Measurements from ENCODE around the gene KATNB1. TPM values are rescaled to one million over a fixed set of nuclear protein-coding genes. Genes with fewer than 3 reads are reported as not detected.

The KATNB1 gene
- total RNA-seq, 1 experiment from 2014 or later: 32.2 TPM

- no TSS peak for BruUV-seq (replicated peaks)
- H3K9me3 ChIP-seq (ENCODE audit: control insufficient read depth in 1 of 2, insufficient read depth in 1 of 2, low read depth in 1 of 2, low read length in 2 of 2): no peaks in the 10 kb centered on the region
- H3K36me3 ChIP-seq (ENCODE audit: control insufficient read depth in 1 of 2, insufficient read depth in 2 of 2, low read length in 2 of 2): peaks cover 0 to 2% of the 10 kb centered on the region in 2 experiments; a peak in 2 of 4 replicates
- CTCF ChIA-PET: interaction anchor here (1.2 to 1.8 kb wide), 2 partner anchors 60 to 64 kb away, joined by 3 to 4 read pairs; no protein-coding TSS in a partner anchor
- peaks cover 23% of the 10 kb centered on the region; the same call in 1 of the 2 replicates for H3K79me2 ChIP-seq (ENCODE audit: insufficient read depth, low read length)
- no peak overlapping the region for H3K4me3 ChIP-seq (replicated peaks in 1 of 2; ENCODE audit: low read depth in 1 of 2, low read length in 2 of 2)
- DNase-seq (ENCODE audit: low read depth, low spot score): no peak
- intact Hi-C loops (cut with micrococcal nuclease): no loop called here
- RAD21 ChIA-PET (ENCODE audit: low non-redundant PET in 1 of 2, low total read pairs in 2 of 2, uncharacterized antibody in 2 of 2, unreplicated experiment in 2 of 2): no interaction called here
- H3K4me1 ChIP-seq (ENCODE audit: control insufficient read depth in 1 of 2, insufficient read depth in 2 of 2, low read length in 2 of 2): peaks cover 71 to 78% of the 10 kb centered on the region in 2 experiments
- POLR2A ChIA-PET: no interaction called here
- H3K27me3 ChIP-seq (ENCODE audit: insufficient read depth, low read length): no peaks in the 10 kb centered on the region
- no peaks in the 10 kb centered on the region for H3K9me2 ChIP-seq (ENCODE audit: insufficient read depth)
- H4K20me1 ChIP-seq (ENCODE audit: insufficient read depth): no peaks in the 10 kb centered on the region
- no peak for ATAC-seq
- peak overlapping the region; percentile 8; the same call in 1 of the 2 replicates for H3K4me2 ChIP-seq (ENCODE audit: low read length)
- H3K27ac ChIP-seq (ENCODE audit: low read depth, low read length): no peak overlapping the region
- no peak overlapping the region for H2AFZ ChIP-seq (ENCODE audit: low read depth, low read length, poor library complexity, severe bottlenecking)
- TF ChIP-seq POLR2A (IDR thresholded peaks at IDR 0.05; ENCODE audit: borderline replicate concordance, extremely low read depth, insufficient read depth, insufficient read length) (no peak), FOSL1 (IDR thresholded peaks at IDR 0.05; ENCODE audit: low read depth) (no peak), CEBPB (IDR thresholded peaks at IDR 0.05; ENCODE audit: low read depth) (no peak), TCF7L2 (IDR thresholded peaks at IDR 0.05; ENCODE audit: borderline replicate concordance, extremely low read depth, insufficient read depth, insufficient read length) (no peak), ATF3 (IDR thresholded peaks at IDR 0.05) (no peak), SP1 (IDR thresholded peaks at IDR 0.05; ENCODE audit: low read depth) (no peak), MAX (IDR thresholded peaks at IDR 0.05) (no peak), CBX3 (IDR thresholded peaks at IDR 0.05; ENCODE audit: low read depth) (no peak), EZH2 (IDR thresholded peaks at IDR 0.05) (no peak), YY1 (IDR thresholded peaks at IDR 0.05; ENCODE audit: extremely low read depth, insufficient replicate concordance, low read depth, low read length) (no peak), REST (IDR thresholded peaks at IDR 0.05; ENCODE audit: low read depth) (no peak), JUND (IDR thresholded peaks at IDR 0.05) (no peak), ZFX (IDR thresholded peaks at IDR 0.05) (no peak), RAD21 (IDR thresholded peaks at IDR 0.05; ENCODE audit: low read depth) (no peak), SIN3A (IDR thresholded peaks at IDR 0.05; ENCODE audit: low read depth) (no peak), ZNF274 (IDR thresholded peaks at IDR 0.05; ENCODE audit: low read depth, low read length) (no peak), EGR1 (IDR thresholded peaks at IDR 0.05; ENCODE audit: low read depth) (no peak)
- no peak overlapping the region for H3K9ac ChIP-seq (ENCODE audit: low read length)
Measured at GRCh38 chr16:57799600-57800199, 64.1 kb downstream of the KATNB1 start.
